IMR-90 (cell line): ENCODE data around the gene UCP1. TPM values are rescaled to one million over a fixed set of nuclear protein-coding genes. Genes with fewer than 3 reads are reported as not detected.

Experiments
- ATAC-seq: fragments of 200-7000 bp; cut with Tn5 transposase; 2 replicates; pipeline ENCODE4 v1.9.1; 2020; ENCODE audit warnings: low read depth, mild to moderate bottlenecking, moderate library complexity
- BruUV-seq: library from RNA; stranded (reverse); fragments of 400-500 nt; replicated peaks from 2 replicates; lab custom pipeline; 2021; lab: Mats Ljungman, UMichigan
- CTCF ChIA-PET: fragments of 300-600 bp; formaldehyde crosslinking; extraction: SDS; loops from one replicate; lab custom pipeline; 2021; ENCODE audit warnings: antibody characterized with exemption; lab: Yijun Ruan, JAX
- POLR2A ChIA-PET: fragments of 300-600 bp; sonication (Branson Sonifier 250); formaldehyde crosslinking; loops from one replicate; lab custom pipeline; 2022; ENCODE audit warnings: antibody characterized with exemption; ENCODE audit not compliant: unreplicated experiment; lab: Charles Lee
- DNase-seq: peaks from one replicate; pipeline ENCODE4 v3.0.0; 2013
- H2AFZ ChIP-seq: replicated peaks from 2 replicates; pipeline ENCODE3; 2013; ENCODE audit warnings: low read length, mild to moderate bottlenecking; ENCODE audit not compliant: poor library complexity
- H2AK5ac ChIP-seq: 2 replicates; pipeline ENCODE4 v1.6.1; 2013; ENCODE audit warnings: low read depth, low read length, inconsistent platforms
- H2AK9ac ChIP-seq: replicated peaks from 2 replicates; pipeline ENCODE3; 2013; ENCODE audit warnings: mild to moderate bottlenecking, low read depth, low read length, moderate library complexity; ENCODE audit not compliant: poor library complexity
- H2BK120ac ChIP-seq: 2 replicates; pipeline ENCODE4 v1.6.1; 2013; ENCODE audit warnings: low read depth, low read length, inconsistent platforms
- H2BK15ac ChIP-seq: 3 replicates; pipeline ENCODE4 v1.6.1; 2013; ENCODE audit warnings: low read depth, low read length, inconsistent platforms
- H2BK20ac ChIP-seq: 2 replicates; pipeline ENCODE4 v1.6.1; 2013; ENCODE audit warnings: low read depth, mild to moderate bottlenecking, inconsistent platforms, low read length, moderate library complexity
- H2BK5ac ChIP-seq: 2 replicates; pipeline ENCODE4 v1.6.1; 2013; ENCODE audit warnings: mild to moderate bottlenecking, low read depth, low read length, inconsistent platforms; ENCODE audit not compliant: poor library complexity, severe bottlenecking
- H3K14ac ChIP-seq: replicated peaks from 2 replicates; pipeline ENCODE4 v1.6.1; 2013; ENCODE audit warnings: low read depth, low read length, inconsistent platforms
- H3K18ac ChIP-seq: 2 replicates; pipeline ENCODE4 v1.6.1; 2013; ENCODE audit warnings: low read depth, low read length, control low read depth
- H3K23ac ChIP-seq: 2 replicates; pipeline ENCODE4 v1.6.1; 2013; ENCODE audit warnings: low read depth, low read length, inconsistent platforms
- H3K27ac ChIP-seq: 2 replicates; pipeline ENCODE4 v1.5.1; 2013; ENCODE audit warnings: mild to moderate bottlenecking, control low read depth, low read length; ENCODE audit not compliant: insufficient read depth
- H3K27me3 ChIP-seq: 2 replicates; pipeline ENCODE4 v1.6.1; 2013; ENCODE audit warnings: low read length; ENCODE audit not compliant: control insufficient read depth, insufficient read depth
- H3K36me3 ChIP-seq: 2 replicates; pipeline ENCODE4 v1.6.1; 2013; ENCODE audit warnings: low read length, mixed read lengths; ENCODE audit not compliant: control insufficient read depth, insufficient read depth
- H3K4ac ChIP-seq: 2 replicates; pipeline ENCODE4 v1.6.1; 2013; ENCODE audit warnings: low read depth, low read length, inconsistent platforms
- H3K4me1 ChIP-seq: 2 replicates; pipeline ENCODE4 v1.6.1; 2013; ENCODE audit warnings: low read length, mixed read lengths; ENCODE audit not compliant: control insufficient read depth, insufficient read depth
- H3K4me2 ChIP-seq: 2 replicates; pipeline ENCODE4 v1.6.1; 2013; ENCODE audit warnings: low read depth, mild to moderate bottlenecking, control low read depth, low read length, moderate library complexity
- H3K4me3 ChIP-seq: 2 replicates; pipeline ENCODE4 v1.5.1; 2013; ENCODE audit warnings: low read depth, mild to moderate bottlenecking, control low read depth, low read length, moderate library complexity; ENCODE audit not compliant: insufficient read depth
- H3K56ac ChIP-seq: 2 replicates; pipeline ENCODE4 v1.6.1; 2013; ENCODE audit warnings: low read length, inconsistent platforms; ENCODE audit not compliant: insufficient read depth; ENCODE audit errors: extremely low read depth
- H3K79me1 ChIP-seq, 2 experiments: 2 replicates each; pipeline ENCODE4 v1.6.1; 2013; ENCODE audit warnings: low read length in 2 of 2, inconsistent platforms in 1 of 2, low read depth in 1 of 2
- H3K9ac ChIP-seq: 2 replicates; pipeline ENCODE4 v1.6.1; 2013; ENCODE audit warnings: low read depth, low read length, control low read depth
- H3K9me1 ChIP-seq: 2 replicates; pipeline ENCODE4 v1.6.1; 2013; ENCODE audit warnings: low read length, inconsistent platforms; ENCODE audit not compliant: insufficient read depth
- H3K9me3 ChIP-seq: 2 replicates; pipeline ENCODE4 v1.6.1; 2013; ENCODE audit warnings: low read length; ENCODE audit not compliant: control insufficient read depth, insufficient read depth
- H4K20me1 ChIP-seq: 2 replicates; pipeline ENCODE4 v1.6.1; 2013; ENCODE audit warnings: low read length, inconsistent platforms; ENCODE audit not compliant: insufficient read depth
- H4K5ac ChIP-seq: 2 replicates; pipeline ENCODE4 v1.6.1; 2013; ENCODE audit warnings: mild to moderate bottlenecking, low read depth, low read length, control low read depth
- H4K8ac ChIP-seq, 2 experiments: 2 replicates each; pipeline ENCODE4 v1.6.1; 2013; ENCODE audit warnings: low read depth in 2 of 2, low read length in 2 of 2, control low read depth in 1 of 2, inconsistent platforms in 1 of 2
- H4K91ac ChIP-seq: 2 replicates; pipeline ENCODE4 v1.6.1; 2013; ENCODE audit warnings: low read depth, low read length, inconsistent platforms; ENCODE audit not compliant: insufficient read depth
- BHLHE40 ChIP-seq: fragments of 150-350 bp; IDR thresholded peaks from 2 replicates; pipeline ENCODE4 v1.6.1; 2016; ENCODE audit warnings: mild to moderate bottlenecking, low read depth, low read length
- CEBPB ChIP-seq: IDR thresholded peaks from 2 replicates; pipeline ENCODE4 v1.6.1; 2012; ENCODE audit warnings: low read depth, low read length, improper control_type of control experiment
- CHD1 ChIP-seq: IDR thresholded peaks from 2 replicates; pipeline ENCODE4 v1.6.1; 2012; ENCODE audit warnings: low read depth, low read length, improper control_type of control experiment
- CTCF ChIP-seq: conservative IDR thresholded peaks from 2 replicates; pipeline ENCODE4 v1.5.1; 2012; ENCODE audit warnings: mild to moderate bottlenecking, low read depth, low read length, improper control_type of control experiment
- MAFK ChIP-seq: IDR thresholded peaks from 2 replicates; pipeline ENCODE4 v1.6.1; 2012; ENCODE audit warnings: low read depth, low read length, improper control_type of control experiment
- MAZ ChIP-seq: IDR thresholded peaks from 2 replicates; pipeline ENCODE4 v1.6.1; 2012; ENCODE audit warnings: low read depth, mild to moderate bottlenecking, low read length, improper control_type of control experiment, moderate library complexity, borderline replicate concordance
- NFE2L2 ChIP-seq: fragments of 150-350 bp; IDR thresholded peaks from 2 replicates; pipeline ENCODE4 v1.6.1; 2016; ENCODE audit warnings: low read depth, mild to moderate bottlenecking, low read length
- POLR2A ChIP-seq: IDR thresholded peaks from 2 replicates; pipeline ENCODE4 v1.6.1; 2012; ENCODE audit warnings: mild to moderate bottlenecking, low read depth, low read length
- RAD21 ChIP-seq: IDR thresholded peaks from 2 replicates; pipeline ENCODE4 v1.6.1; 2012; ENCODE audit warnings: low read length, improper control_type of control experiment
- RCOR1 ChIP-seq: IDR thresholded peaks from 2 replicates; pipeline ENCODE4 v1.6.1; 2012; ENCODE audit warnings: mild to moderate bottlenecking, low read length, improper control_type of control experiment; ENCODE audit not compliant: insufficient replicate concordance
- RFX5 ChIP-seq: IDR thresholded peaks from 2 replicates; pipeline ENCODE4 v1.8.0; 2012; ENCODE audit warnings: low read depth, mild to moderate bottlenecking, low read length, moderate library complexity
- USF2 ChIP-seq: fragments of 150-350 bp; IDR thresholded peaks from 2 replicates; pipeline ENCODE4 v1.6.1; 2017; ENCODE audit warnings: mild to moderate bottlenecking, antibody characterized with exemption, low read length, low read depth
- WGBS, 2 experiments: methylation state at CpG; one replicate each; pipeline versions ENCODE4 v1.1.5 to v1.1.7; 2013; ENCODE audit warnings: missing lambda C conversion rate in 2 of 2; ENCODE audit not compliant: insufficient read length in 1 of 2; ENCODE audit errors: extremely low coverage in 2 of 2; 5-methylcytosine and 5-hydroxymethylcytosine counted together
- dilution Hi-C: fragments of 300-500 bp; cut with HindIII; formaldehyde crosslinking; loops from one replicate; pipeline ENCODE4 v1.14.3; 2018; ENCODE audit warnings: low sequenced_read_pairs; ENCODE audit not compliant: unreplicated experiment
- in situ Hi-C: fragments of 300-500 bp; cut with MboI; formaldehyde crosslinking; loops from 3 replicates; pipeline ENCODE4 v1.14.3; 2019; ENCODE audit warnings: low sequenced_read_pairs, inconsistent platforms, mixed read lengths
- intact Hi-C: fragments of 100-400 bp; cut with micrococcal nuclease; formaldehyde crosslinking; loops from 2 replicates; pipeline ENCODE4 v1.10.0; 2022
- polyA plus RNA-seq, 3 experiments: library from polyadenylated mRNA; depleted of rRNA; stranded (reverse); fragments of >200 nt; gene quantifications; 2 replicates each; pipeline ENCODE4 v1.2.3, GENCODE V29; 2012; ENCODE audit warnings: low replicate concordance in 1 of 3
- total RNA-seq: library from RNA; depleted of rRNA; stranded (reverse); fragments of >200 nt; gene quantifications from 2 replicates; pipeline ENCODE4 v1.2.3, GENCODE V29; 2012
- TF ChIP-seq, protein P1 (sequence below): fragments of 150-350 bp; IDR thresholded peaks from 2 replicates; pipeline ENCODE4 v1.6.1; 2016; ENCODE audit warnings: low read depth, mild to moderate bottlenecking, low read length, moderate library complexity, borderline replicate concordance

Gene UCP1
- total and polyA plus RNA-seq, 2 of the 4 experiments (the other 2 are of a cell fraction): not detected

GRCh38 chr4:140523857-140524742 lies 44.7 kb downstream of the UCP1 start, which contains the start of gene ELMOD2:
Gene ELMOD2 (plus strand): TSS chr4:140524168. CDS start chr4:140525429, 1,261 bp downstream.
- H3K36me3 ChIP-seq: no peaks in the 10 kb centered on the region
- intact Hi-C loops: loop anchor here (1.0 to 5.0 kb wide), 3 partner anchors 152 to 327 kb away; partner anchors contain the start of genes SCOC and TBC1D9
- H3K4ac ChIP-seq: peak within 1 kb of the TSS; percentile 85
- H3K14ac ChIP-seq: peak within 1 kb of the TSS; percentile 77; the same call in 1 of the 2 replicates
- H3K56ac ChIP-seq: peak within 1 kb of the TSS; percentile 55; the same call in 1 of the 2 replicates
- H3K9me3 ChIP-seq: no peaks in the 10 kb centered on the region
- peak within 1 kb of the TSS; percentile 43 for H2BK5ac ChIP-seq
- dilution Hi-C loops: no loop called here
- H3K27ac ChIP-seq: peak within 1 kb of the TSS; percentile 76
- peak within 1 kb of the TSS; percentile 48 for H3K18ac ChIP-seq
- peak within 1 kb of the TSS; percentile 15; the same call in 1 of the 2 replicates for H2AK5ac ChIP-seq
- ChIA-PET CTCF (interaction anchor here (0.5 to 1.5 kb wide), 13 partner anchors 8 to 1811 kb away, joined by 3 to 6 read pairs (median 3); partner anchors contain the start of gene RNF150), POLR2A (interaction anchor here (1.0 kb wide), 1 partner anchor 11 kb away, joined by 3 read pairs; no protein-coding TSS in a partner anchor)
- no peak within 1 kb of the TSS for H2AK9ac ChIP-seq
- DNase-seq (peak; percentile 95), ATAC-seq (peak; percentile 100)
- H3K4me2 ChIP-seq: peak within 1 kb of the TSS; percentile 85
- peak within 1 kb of the TSS; percentile 97 for H2AFZ ChIP-seq
- peaks cover 4 to 17% of the 10 kb centered on the region in 2 experiments; a peak in 3 of 4 replicates for H3K79me1 ChIP-seq
- no peaks in the 10 kb centered on the region for H3K4me1 ChIP-seq
- peak within 1 kb of the TSS; percentile 53 for H4K5ac ChIP-seq
- peak within 1 kb of the TSS; percentile 86 for H3K23ac ChIP-seq
- H3K9ac ChIP-seq: peak within 1 kb of the TSS; percentile 82
- peak within 1 kb of the TSS; percentile 76 to 88 for H4K8ac ChIP-seq
- no peak within 1 kb of the TSS for H2BK20ac ChIP-seq
- H4K91ac ChIP-seq: peak within 1 kb of the TSS; percentile 54; the same call in 1 of the 2 replicates
- in situ Hi-C loops: no loop called here
- no peak within 1 kb of the TSS for H2BK120ac ChIP-seq
- H3K4me3 ChIP-seq: peak within 1 kb of the TSS; percentile 85
- H3K27me3 ChIP-seq: no peaks in the 10 kb centered on the region
- H4K20me1 ChIP-seq: no peaks in the 10 kb centered on the region
- BruUV-seq: no TSS peak
- no peak within 1 kb of the TSS for H2BK15ac ChIP-seq
- WGBS, 2 experiments: 0% methylated on average over 31 of the region's 77 CpGs; no CpG with 5 or more reads in 1 of the 2 experiments
- H3K9me1 ChIP-seq: no peaks in the 10 kb centered on the region
- TF ChIP-seq RAD21 (peak; percentile 41), RFX5 (no peak), MAZ (peak; percentile 99), USF2 (no peak), CEBPB (no peak), BHLHE40 (no peak), MAFK (no peak), CTCF (peak; percentile 93), POLR2A (peak; percentile 73), CHD1 (no peak), NFE2L2 (no peak), RCOR1 (no peak)
- TF ChIP-seq, protein P1, sequence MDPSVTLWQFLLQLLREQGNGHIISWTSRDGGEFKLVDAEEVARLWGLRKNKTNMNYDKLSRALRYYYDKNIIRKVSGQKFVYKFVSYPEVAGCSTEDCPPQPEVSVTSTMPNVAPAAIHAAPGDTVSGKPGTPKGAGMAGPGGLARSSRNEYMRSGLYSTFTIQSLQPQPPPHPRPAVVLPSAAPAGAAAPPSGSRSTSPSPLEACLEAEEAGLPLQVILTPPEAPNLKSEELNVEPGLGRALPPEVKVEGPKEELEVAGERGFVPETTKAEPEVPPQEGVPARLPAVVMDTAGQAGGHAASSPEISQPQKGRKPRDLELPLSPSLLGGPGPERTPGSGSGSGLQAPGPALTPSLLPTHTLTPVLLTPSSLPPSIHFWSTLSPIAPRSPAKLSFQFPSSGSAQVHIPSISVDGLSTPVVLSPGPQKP: no peak
